Superior temporal gyrus (tissue), 1 donor: ENCODE data around the gene KRT2.
A peak's percentile ranks its signal among the peaks of the same experiment; 100 is the strongest.
"Not testable (repeated sequence)": the region's sequence is repeated elsewhere in the genome, so short reads cannot be mapped to it uniquely, and the experiment has no call there.

Experiments
- DNase-seq: peaks from one replicate; pipeline ENCODE4 v3.0.0-alpha.2; 2016; ENCODE audit errors: extremely low spot score

The KRT2 gene

GRCh38 chr12:52684431-52684830, 32.4 kb upstream of the KRT2 start:
- no peak for DNase-seq

GRCh38 chr12:52683575-52684300, 31.7 kb upstream of the KRT2 start:
- DNase-seq, result no peak

GRCh38 chr12:52682938-52683574, 31.0 kb upstream of the KRT2 start:
- peak; percentile 35 for DNase-seq

- no peak for DNase-seq
Observed at GRCh38 chr12:52682381-52682660, 30.3 kb upstream of the KRT2 start.

- no peak for DNase-seq
Observed at GRCh38 chr12:52681526-52682380, 29.7 kb upstream of the KRT2 start.

- DNase-seq, result no peak
Observed at GRCh38 chr12:52680363-52680762, 28.4 kb upstream of the KRT2 start, which contains the start of gene KRT1. Gene KRT1, minus strand, starts transcription at chr12:52680407. Its CDS starts 59 bp downstream, at chr12:52680348.

- no peak for DNase-seq
Observed at GRCh38 chr12:52679875-52680274, 27.9 kb upstream of the KRT2 start.

GRCh38 chr12:52677671-52678070, 25.7 kb upstream of the KRT2 start:
- DNase-seq, result no peak

GRCh38 chr12:52677126-52677525, 25.1 kb upstream of the KRT2 start:
- no peak for DNase-seq

GRCh38 chr12:52676163-52676562, 24.2 kb upstream of the KRT2 start:
- no peak for DNase-seq

GRCh38 chr12:52675301-52675701, 23.3 kb upstream of the KRT2 start:
- DNase-seq, result no peak

- DNase-seq, result no peak
Observed at GRCh38 chr12:52674433-52674775, 22.4 kb upstream of the KRT2 start.

- DNase-seq, result no peak
Observed at GRCh38 chr12:52673713-52674432, 21.9 kb upstream of the KRT2 start.

- no peak for DNase-seq
Observed at GRCh38 chr12:52673217-52673616, 21.2 kb upstream of the KRT2 start.

GRCh38 chr12:52672321-52672933, 20.4 kb upstream of the KRT2 start:
- DNase-seq, result no peak

- no peak for DNase-seq
Observed at GRCh38 chr12:52670961-52671360, 18.9 kb upstream of the KRT2 start.

GRCh38 chr12:52670506-52670905, 18.5 kb upstream of the KRT2 start:
- no peak for DNase-seq

GRCh38 chr12:52669941-52670340, 17.9 kb upstream of the KRT2 start:
- DNase-seq, result not testable (repeated sequence)

- no peak for DNase-seq
Observed at GRCh38 chr12:52669426-52669825, 17.4 kb upstream of the KRT2 start.

GRCh38 chr12:52667931-52668330, 15.9 kb upstream of the KRT2 start:
- DNase-seq, result no peak

GRCh38 chr12:52667509-52667908, 15.5 kb upstream of the KRT2 start:
- no peak for DNase-seq

- no peak for DNase-seq
Observed at GRCh38 chr12:52666471-52666870, 14.5 kb upstream of the KRT2 start.
